K562 (cell line): ENCODE data around the gene NRXN3. TPM values are rescaled to one million over a fixed set of nuclear protein-coding genes. Genes with fewer than 3 reads are reported as not detected.

Experiments used
- ATAC-seq: fragments of 200-7000 bp; cut with Tn5 transposase; 3 replicates; pipeline ENCODE4 v1.9.1; 2020; ENCODE audit warnings: moderate library complexity
- BruUV-seq: library from RNA; stranded (reverse); fragments of 400-500 nt; replicated peaks from 2 replicates; lab custom pipeline; 2021; lab: Mats Ljungman, UMichigan
- CTCF ChIA-PET: fragments of 300-600 bp; formaldehyde crosslinking; extraction: SDS; loops from one replicate; lab custom pipeline; 2021; ENCODE audit warnings: low intra/inter-chr PET ratio; lab: Yijun Ruan, JAX
- POLR2A ChIA-PET: fragments of 300-600, 350-650 bp; sonication (Branson Sonifier 250); formaldehyde crosslinking; extraction: SDS; loops from one replicate; lab custom pipeline; 2021; ENCODE audit warnings: antibody characterized with exemption, inconsistent platforms; lab: Yijun Ruan, JAX
- DNase-seq, 4 experiments: peaks; one replicate each; pipeline versions ENCODE4 v3.0.0 to v3.0.0-alpha.2; 2011 to 2018; ENCODE audit warnings: low spot score in 3 of 4, mixed read lengths in 3 of 4; ENCODE audit errors: extremely low read depth in 1 of 4
- FAIRE-seq: peaks from 2 replicates; lab custom pipeline; 2011; peaks lifted over from hg19 to GRCh38; lab: Jason Lieb, UNC
- H2AFZ ChIP-seq: 2 replicates; pipeline ENCODE4 v1.6.0; 2011; ENCODE audit warnings: low read depth, low read length, control low read depth, inconsistent platforms
- H3K27ac ChIP-seq: fragments of 200-600 bp; 3 replicates; pipeline ENCODE4 v1.8.0; 2011; ENCODE audit warnings: low read depth, mild to moderate bottlenecking, control low read depth, inconsistent platforms, low read length, moderate library complexity, mixed read lengths; ENCODE audit errors: extremely low read depth
- H3K27me3 ChIP-seq, 2 experiments: fragments of 300-600 bp in 1 of 2; 2 replicates in 1 of 2; 3 replicates in 1 of 2; pipeline versions ENCODE4 v1.6.0 to v1.8.0; 2011; ENCODE audit warnings: inconsistent platforms in 2 of 2, low read length in 2 of 2, mild to moderate bottlenecking in 1 of 2, mixed read lengths in 1 of 2, moderate library complexity in 1 of 2; ENCODE audit not compliant: control insufficient read depth in 2 of 2, insufficient read depth in 2 of 2
- H3K36me3 ChIP-seq: fragments of 300-600 bp; 3 replicates; pipeline ENCODE4 v1.8.0; 2011; ENCODE audit warnings: mild to moderate bottlenecking, low read length, inconsistent platforms; ENCODE audit not compliant: control insufficient read depth, insufficient read depth
- H3K4me1 ChIP-seq, 2 experiments: fragments of 200-600 bp in 1 of 2; replicated peaks in 1 of 2; 2 replicates in 1 of 2; 3 replicates in 1 of 2; pipeline versions ENCODE4 v1.5.1 to v1.8.0; 2011; ENCODE audit warnings: inconsistent platforms in 2 of 2, low read length in 2 of 2, mild to moderate bottlenecking in 1 of 2, mixed read lengths in 1 of 2, moderate library complexity in 1 of 2; ENCODE audit not compliant: control insufficient read depth in 2 of 2, insufficient read depth in 2 of 2
- H3K4me2 ChIP-seq: 2 replicates; pipeline ENCODE4 v1.6.1; 2011; ENCODE audit warnings: low read length, control low read depth, inconsistent platforms, mixed read lengths; ENCODE audit not compliant: insufficient read depth
- H3K4me3 ChIP-seq: fragments of 200-600 bp; sonication (generic), shearing (Covaris generic); 2 replicates; pipeline ENCODE4 v1.5.1; 2016; ENCODE audit warnings: control low read depth, inconsistent platforms
- H3K79me2 ChIP-seq: fragments of 200-600 bp; 3 replicates; pipeline ENCODE4 v1.8.0; 2011; ENCODE audit warnings: low read length, inconsistent platforms; ENCODE audit not compliant: control insufficient read depth, insufficient read depth
- H3K9ac ChIP-seq, 2 experiments: 2 replicates each; pipeline versions ENCODE4 v1.6.0 to v1.6.1; 2011; ENCODE audit warnings: low read depth in 2 of 2, low read length in 2 of 2, control low read depth in 1 of 2, inconsistent platforms in 1 of 2, mild to moderate bottlenecking in 1 of 2, mixed read lengths in 1 of 2; ENCODE audit not compliant: insufficient read depth in 1 of 2
- H3K9me1 ChIP-seq: one replicate; pipeline ENCODE4 v1.6.0; 2011; ENCODE audit warnings: inconsistent platforms, mild to moderate bottlenecking, low read length, moderate library complexity; ENCODE audit not compliant: control insufficient read depth, insufficient read depth
- H3K9me3 ChIP-seq: replicated peaks from 2 replicates; pipeline ENCODE4 v1.5.1; 2011; ENCODE audit warnings: low read depth, low read length, inconsistent platforms; ENCODE audit not compliant: control insufficient read depth, insufficient read depth
- H4K20me1 ChIP-seq: replicated peaks from 2 replicates; pipeline ENCODE4 v1.6.1; 2011; ENCODE audit warnings: low read length, inconsistent platforms, mixed read lengths; ENCODE audit not compliant: control insufficient read depth, insufficient read depth
- EGR1 ChIP-seq: fragments of 450-650 bp; conservative IDR thresholded peaks from 2 replicates; pipeline ENCODE4 v1.6.1; 2017; ENCODE audit warnings: mild to moderate bottlenecking
- POLR2AphosphoS5 ChIP-seq: IDR thresholded peaks from 2 replicates; pipeline ENCODE4 v1.6.1; 2011; ENCODE audit warnings: mild to moderate bottlenecking, low read depth, low read length, moderate library complexity; ENCODE audit not compliant: control insufficient read depth, insufficient read depth
- RFX5 ChIP-seq: IDR thresholded peaks from 2 replicates; pipeline ENCODE4 v1.6.1; 2011; ENCODE audit warnings: low read depth, mild to moderate bottlenecking, improper control_type of control experiment, low read length
- ZFPM2 ChIP-seq: fragments of 250-450 bp; sonication (Bioruptor Pico); IDR thresholded peaks from 2 replicates; pipeline ENCODE4 v1.5.1; 2022; ENCODE audit warnings: mild to moderate bottlenecking
- ZZZ3 ChIP-seq: fragments of 450-650 bp; IDR thresholded peaks from 2 replicates; pipeline ENCODE4 v1.6.1; 2016; ENCODE audit warnings: antibody characterized with exemption, mild to moderate bottlenecking, moderate library complexity
- WGBS: fragments of 100-300 bp; shearing (Covaris generic); methylation state at CpG from one replicate; pipeline ENCODE4 v1.1.6; 2016; ENCODE audit warnings: low coverage, mixed read lengths; ENCODE audit not compliant: insufficient coverage; ENCODE audit errors: missing lambda C conversion rate; 5-methylcytosine and 5-hydroxymethylcytosine counted together
- in situ Hi-C: fragments of 300-500 bp; cut with MboI; formaldehyde crosslinking; loops from 4 replicates; pipeline ENCODE4 v1.15.0; 2018; ENCODE audit warnings: inconsistent platforms, mixed read lengths
- intact Hi-C: fragments of 100-400 bp; cut with micrococcal nuclease; formaldehyde crosslinking; loops from 2 replicates; pipeline ENCODE4 v1.14.2; 2022
- polyA plus RNA-seq, 8 experiments: library from polyadenylated mRNA; depleted of rRNA in 4 of 8; stranded (reverse) in 5 of 8; unstranded in 3 of 8; fragments of >200 nt; fragmentation: Nextera tagmentation in 2 of 8; fragmentation: Illumina TruSeq in 1 of 8; extraction: Ambion mirVana in 2 of 8; extraction: Trizol in 1 of 8; gene quantifications; 2 replicates each; pipeline versions ENCODE4 v1.2.1 to v1.2.3, GENCODE V29; 2011 to 2014; ENCODE audit warnings: inconsistent platforms in 1 of 8, missing spikeins in 1 of 8
- total RNA-seq, 7 experiments: library from RNA; depleted of rRNA in 6 of 7; stranded (reverse); fragments of >200 nt in 6 of 7; fragmentation: Illumina TruSeq in 2 of 7; extraction: Trizol in 2 of 7; gene quantifications; 2 replicates each; pipeline versions ENCODE4 v1.2.1 to v1.2.3, GENCODE V29; 2011 to 2021; ENCODE audit warnings: low replicate concordance in 1 of 7
- TF ChIP-seq, protein P1 (sequence below), 2 experiments: fragments of 450-650 bp in 1 of 2; sonication (generic) in 1 of 2; formaldehyde crosslinking in 1 of 2; IDR thresholded peaks in 1 of 2; conservative IDR thresholded peaks in 1 of 2; 2 replicates each; pipeline versions ENCODE4 v1.6.1 to v1.8.1; 2016 to 2023; ENCODE audit warnings: mild to moderate bottlenecking in 2 of 2, moderate library complexity in 2 of 2, inconsistent platforms in 1 of 2, missing genetic modification reagents in 1 of 2

Gene NRXN3
- total and polyA plus RNA-seq, 9 of the 15 experiments (the other 6 are each of a cell fraction or from before 2014, with no cell fraction given), result 0.09 TPM; not detected in 8

DNA sequence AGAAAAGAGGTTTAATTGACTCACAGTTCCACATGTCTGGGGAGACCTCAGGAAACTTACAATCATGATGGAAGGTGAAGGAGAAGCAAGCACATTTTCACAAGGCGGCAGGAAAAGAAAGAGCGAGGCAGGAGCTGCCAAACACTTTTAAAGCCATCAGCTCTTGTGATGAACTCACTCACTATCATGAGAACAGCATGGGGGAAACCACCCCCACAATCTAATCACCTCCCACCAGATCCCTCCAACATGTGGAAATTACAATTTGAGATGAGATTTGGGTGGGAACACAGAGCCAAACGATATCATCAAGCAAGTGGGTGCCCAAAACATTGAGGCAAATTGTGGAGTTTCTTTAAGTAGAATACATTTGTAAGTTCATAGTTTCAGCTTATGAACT is 1083.4 kb downstream of the NRXN3 start:
- intact Hi-C loops (no loop called here), in situ Hi-C loops (no loop called here)
- Histone ChIP-seq H2AFZ (no peak overlapping the region), H3K9me1 (no peaks in the 10 kb centered on the region), H3K9me3 (no peaks in the 10 kb centered on the region), H3K27ac (no peak overlapping the region), H3K4me1 (no peaks in the 10 kb centered on the region), H3K36me3 (no peaks in the 10 kb centered on the region), H3K27me3 (no peaks in the 10 kb centered on the region), H3K9ac (no peak overlapping the region), H3K4me2 (no peak overlapping the region), H4K20me1 (no peaks in the 10 kb centered on the region), H3K4me3 (no peak overlapping the region), H3K79me2 (no peaks in the 10 kb centered on the region)
- CTCF ChIA-PET, result no interaction called here
- no peak for DNase-seq
- ATAC-seq, result no peak
- 0% methylated on average over 1 of the region's 3 CpGs for WGBS
- no TSS peak for BruUV-seq
- POLR2A ChIA-PET, result no interaction called here
- TF ChIP-seq EGR1 (no peak), POLR2AphosphoS5 (no peak), ZZZ3 (no peak), RFX5 (no peak), ZFPM2 (CRISPR knock-in tag) (no peak)
- TF ChIP-seq, protein P1, sequence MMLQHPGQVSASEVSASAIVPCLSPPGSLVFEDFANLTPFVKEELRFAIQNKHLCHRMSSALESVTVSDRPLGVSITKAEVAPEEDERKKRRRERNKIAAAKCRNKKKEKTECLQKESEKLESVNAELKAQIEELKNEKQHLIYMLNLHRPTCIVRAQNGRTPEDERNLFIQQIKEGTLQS (IDR thresholded peaks at IDR 0.05), result no peak
- TF ChIP-seq, protein P1 (CRISPR knock-in tag; conservative IDR thresholded peaks at IDR 0.05), result no peak
- no peak for FAIRE-seq
